A549 (cell line): Measurements from ENCODE around the gene MAGEA11. TPM values are rescaled to one million over a fixed set of nuclear protein-coding genes. Genes with fewer than 3 reads are reported as not detected.
"Not testable (repeated sequence)": the region's sequence is repeated elsewhere in the genome, so short reads cannot be mapped to it uniquely, and the experiment has no call there.

Experiments
- ATAC-seq, 2 experiments: fragments of 200-7000 bp in 1 of 2; fragments of >200 bp in 1 of 2; cut with Nextera tagmentation in 1 of 2; cut with Tn5 transposase in 1 of 2; 3 replicates each; pipeline versions ENCODE4 v1.8.0 to v1.9.1; 2018 to 2020; ENCODE audit warnings: mild to moderate bottlenecking in 1 of 2, moderate library complexity in 1 of 2
- CTCF ChIA-PET: fragments of 300-600 bp; sonication (Branson Sonifier 250); formaldehyde crosslinking; extraction: SDS; loops from one replicate; lab custom pipeline; 2021; ENCODE audit warnings: antibody characterized with exemption, inconsistent platforms; lab: Yijun Ruan, JAX
- POLR2A ChIA-PET: fragments of 350-600 bp; formaldehyde crosslinking; extraction: SDS; loops from one replicate; lab custom pipeline; 2021; ENCODE audit warnings: antibody characterized with exemption, inconsistent platforms; lab: Yijun Ruan, JAX
- DNase-seq, 2 experiments: peaks; one replicate each; pipeline versions ENCODE4 v3.0.0 to v3.0.0-alpha.2; 2011 to 2016; ENCODE audit warnings: low read depth in 1 of 2, low spot score in 1 of 2
- FAIRE-seq: peaks from 2 replicates; lab custom pipeline; 2011; peaks lifted over from hg19 to GRCh38; lab: Jason Lieb, UNC
- H3K27ac ChIP-seq, 2 experiments: fragments of >200 bp; sonication (Bioruptor Twin); formaldehyde crosslinking; 3 replicates each; pipeline ENCODE4 v1.5.1; 2016 to 2017
- H3K4me1 ChIP-seq: fragments of >200 bp; sonication (Bioruptor Twin); formaldehyde crosslinking; 3 replicates; pipeline ENCODE4 v1.6.1; 2016
- H3K4me2 ChIP-seq: fragments of >200 bp; sonication (Bioruptor Twin); formaldehyde crosslinking; 3 replicates; pipeline ENCODE4 v1.6.1; 2016
- H3K4me3 ChIP-seq: fragments of >200 bp; sonication (Bioruptor Twin); formaldehyde crosslinking; 3 replicates; pipeline ENCODE4 v1.5.1; 2016
- H3K9me3 ChIP-seq: fragments of >200 bp; sonication (Bioruptor Twin); formaldehyde crosslinking; 3 replicates; pipeline ENCODE4 v1.6.1; 2016
- EHF ChIP-seq: fragments of 250-450 bp; sonication (Bioruptor Pico); IDR thresholded peaks from 2 replicates; pipeline ENCODE4 v1.5.0; 2020; ENCODE audit warnings: mild to moderate bottlenecking
- HEYL ChIP-seq: fragments of 250-450 bp; sonication (Bioruptor Pico); IDR thresholded peaks from 2 replicates; pipeline ENCODE4 v1.8.0; 2021; ENCODE audit warnings: mild to moderate bottlenecking, moderate library complexity
- HOXA7 ChIP-seq: fragments of 250-450 bp; sonication (Bioruptor Pico); IDR thresholded peaks from 2 replicates; pipeline ENCODE4 v1.5.0; 2020; ENCODE audit warnings: mild to moderate bottlenecking, moderate library complexity
- JUN ChIP-seq, 2 experiments: fragments of >200 bp; sonication (Bioruptor Twin); formaldehyde crosslinking; IDR thresholded peaks; 2 replicates in 1 of 2; 3 replicates in 1 of 2; pipeline ENCODE4 v1.6.1; 2016 to 2017
- KDM5A ChIP-seq: fragments of 200-600 bp; sonication (generic); IDR thresholded peaks from 2 replicates; pipeline ENCODE4 v1.6.1; 2016; ENCODE audit warnings: antibody characterized with exemption, mild to moderate bottlenecking
- NPAS2 ChIP-seq: fragments of 250-450 bp; sonication (Bioruptor Pico); IDR thresholded peaks from 2 replicates; pipeline ENCODE4 v1.8.0; 2022; ENCODE audit warnings: mild to moderate bottlenecking, moderate library complexity, borderline replicate concordance
- NR3C1 ChIP-seq: fragments of >200 bp; sonication (Bioruptor Twin); formaldehyde crosslinking; IDR thresholded peaks from 3 replicates; pipeline ENCODE4 v1.6.1; 2017
- POLR2A ChIP-seq: IDR thresholded peaks from 2 replicates; pipeline ENCODE4 v1.6.1; 2012; ENCODE audit warnings: mild to moderate bottlenecking, low read length
- POLR2AphosphoS2 ChIP-seq: conservative IDR thresholded peaks from 2 replicates; pipeline ENCODE4 v1.6.1; 2012; ENCODE audit warnings: low read length, improper control_type of control experiment, inconsistent platforms
- RNF2 ChIP-seq: fragments of 200-600 bp; sonication (generic); IDR thresholded peaks from 2 replicates; pipeline ENCODE4 v1.6.1; 2016; ENCODE audit warnings: low read depth, mild to moderate bottlenecking, antibody characterized with exemption, moderate library complexity, borderline replicate concordance
- SREBF2 ChIP-seq: fragments of 450-650 bp; IDR thresholded peaks from 2 replicates; pipeline ENCODE4 v1.6.1; 2014; ENCODE audit warnings: mild to moderate bottlenecking, moderate library complexity
- ZSCAN20 ChIP-seq: fragments of 250-450 bp; sonication (Bioruptor Pico); IDR thresholded peaks from 2 replicates; pipeline ENCODE4 v1.8.0; 2022; ENCODE audit warnings: mild to moderate bottlenecking, moderate library complexity
- WGBS: methylation state at CpG from one replicate; pipeline ENCODE4 v1.1.6; 2017; ENCODE audit errors: missing lambda C conversion rate; 5-methylcytosine and 5-hydroxymethylcytosine counted together
- polyA plus RNA-seq, 4 experiments: library from polyadenylated mRNA; depleted of rRNA in 3 of 4; stranded (reverse); fragments of >200 nt; fragmentation: RNase III in 1 of 4; extraction: RNeasy Plus Mini Kit Qiagen cat#74134 plus additional on column Dnase treatment in 1 of 4; gene quantifications; 2 replicates in 3 of 4; 3 replicates in 1 of 4; pipeline ENCODE4 v1.2.3, GENCODE V29; 2011 to 2017
- TF ChIP-seq, protein P1 (sequence below): fragments of >200 bp; sonication (Bioruptor Twin); formaldehyde crosslinking; IDR thresholded peaks from 3 replicates; pipeline ENCODE4 v1.6.1; 2016
- TF ChIP-seq, protein P2 (sequence below): IDR thresholded peaks from 2 replicates; pipeline ENCODE4 v1.6.1; 2012
- TF ChIP-seq, protein P3 (sequence below): fragments of 250-450 bp; sonication (Bioruptor Pico); IDR thresholded peaks from 2 replicates; pipeline ENCODE4 v1.5.0; 2021; ENCODE audit warnings: mild to moderate bottlenecking, moderate library complexity, borderline replicate concordance
- TF ChIP-seq, protein P4 (sequence below): fragments of 250-450 bp; sonication (Bioruptor Pico); IDR thresholded peaks from 2 replicates; pipeline ENCODE4 v1.5.0; 2020; ENCODE audit warnings: low read depth, mild to moderate bottlenecking, moderate library complexity
- TF ChIP-seq, protein P5 (sequence below): fragments of 200-600 bp; sonication (generic); IDR thresholded peaks from 2 replicates; pipeline ENCODE4 v1.6.1; 2016; ENCODE audit warnings: antibody characterized with exemption, mild to moderate bottlenecking, moderate library complexity
- TF ChIP-seq, protein P6 (sequence below): fragments of 450-650 bp; IDR thresholded peaks from 2 replicates; pipeline ENCODE4 v1.6.1; 2014; ENCODE audit warnings: antibody characterized with exemption

MAGEA11 gene
- polyA plus RNA-seq, 2 of the 4 experiments (the other 2 are of a cell fraction): not detected

DNA sequence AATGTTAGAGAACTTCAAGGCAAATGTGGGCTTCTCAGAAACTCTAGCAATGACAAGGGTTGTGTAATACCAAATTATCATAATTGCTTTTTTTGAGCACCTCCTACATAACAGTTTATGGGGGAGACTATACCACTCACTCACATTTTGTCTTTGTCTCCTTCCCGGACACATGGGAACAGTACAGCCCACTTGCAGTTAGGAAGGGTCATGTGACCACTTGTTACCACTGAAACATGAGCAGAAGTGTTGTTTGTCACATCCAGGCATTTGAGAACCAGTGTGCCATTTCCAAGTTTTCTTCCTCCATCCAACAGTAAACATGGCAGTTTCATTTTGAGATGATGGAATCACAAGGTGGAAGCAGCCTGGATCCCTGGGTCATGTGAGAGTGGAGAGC, 6.9 kb downstream of the MAGEA11 start:
- POLR2A ChIA-PET: no interaction called here
- H3K4me1 ChIP-seq: no peaks in the 10 kb centered on the region
- no peak overlapping the region for H3K4me2 ChIP-seq
- no peak overlapping the region for H3K4me3 ChIP-seq
- peak; percentile 88 for FAIRE-seq
- no peak for ATAC-seq
- TF ChIP-seq EHF (CRISPR knock-in tag) (no peak), POLR2A (no peak), POLR2AphosphoS2 (no peak), NR3C1 (no peak), HEYL (CRISPR knock-in tag) (no peak), JUN (IDR thresholded peaks at IDR 0.05) (no peak), SREBF2 (no peak), KDM5A (no peak), NPAS2 (CRISPR knock-in tag) (no peak), RNF2 (no peak), HOXA7 (no peak)
- TF ChIP-seq, protein P1, sequence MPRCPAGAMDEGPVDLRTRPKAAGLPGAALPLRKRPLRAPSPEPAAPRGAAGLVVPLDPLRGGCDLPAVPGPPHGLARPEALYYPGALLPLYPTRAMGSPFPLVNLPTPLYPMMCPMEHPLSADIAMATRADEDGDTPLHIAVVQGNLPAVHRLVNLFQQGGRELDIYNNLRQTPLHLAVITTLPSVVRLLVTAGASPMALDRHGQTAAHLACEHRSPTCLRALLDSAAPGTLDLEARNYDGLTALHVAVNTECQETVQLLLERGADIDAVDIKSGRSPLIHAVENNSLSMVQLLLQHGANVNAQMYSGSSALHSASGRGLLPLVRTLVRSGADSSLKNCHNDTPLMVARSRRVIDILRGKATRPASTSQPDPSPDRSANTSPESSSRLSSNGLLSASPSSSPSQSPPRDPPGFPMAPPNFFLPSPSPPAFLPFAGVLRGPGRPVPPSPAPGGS: no peak
- TF ChIP-seq, protein P2, sequence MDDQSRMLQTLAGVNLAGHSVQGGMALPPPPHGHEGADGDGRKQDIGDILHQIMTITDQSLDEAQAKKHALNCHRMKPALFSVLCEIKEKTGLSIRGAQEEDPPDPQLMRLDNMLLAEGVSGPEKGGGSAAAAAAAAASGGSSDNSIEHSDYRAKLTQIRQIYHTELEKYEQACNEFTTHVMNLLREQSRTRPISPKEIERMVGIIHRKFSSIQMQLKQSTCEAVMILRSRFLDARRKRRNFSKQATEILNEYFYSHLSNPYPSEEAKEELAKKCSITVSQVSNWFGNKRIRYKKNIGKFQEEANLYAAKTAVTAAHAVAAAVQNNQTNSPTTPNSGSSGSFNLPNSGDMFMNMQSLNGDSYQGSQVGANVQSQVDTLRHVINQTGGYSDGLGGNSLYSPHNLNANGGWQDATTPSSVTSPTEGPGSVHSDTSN: no peak
- TF ChIP-seq, protein P3, sequence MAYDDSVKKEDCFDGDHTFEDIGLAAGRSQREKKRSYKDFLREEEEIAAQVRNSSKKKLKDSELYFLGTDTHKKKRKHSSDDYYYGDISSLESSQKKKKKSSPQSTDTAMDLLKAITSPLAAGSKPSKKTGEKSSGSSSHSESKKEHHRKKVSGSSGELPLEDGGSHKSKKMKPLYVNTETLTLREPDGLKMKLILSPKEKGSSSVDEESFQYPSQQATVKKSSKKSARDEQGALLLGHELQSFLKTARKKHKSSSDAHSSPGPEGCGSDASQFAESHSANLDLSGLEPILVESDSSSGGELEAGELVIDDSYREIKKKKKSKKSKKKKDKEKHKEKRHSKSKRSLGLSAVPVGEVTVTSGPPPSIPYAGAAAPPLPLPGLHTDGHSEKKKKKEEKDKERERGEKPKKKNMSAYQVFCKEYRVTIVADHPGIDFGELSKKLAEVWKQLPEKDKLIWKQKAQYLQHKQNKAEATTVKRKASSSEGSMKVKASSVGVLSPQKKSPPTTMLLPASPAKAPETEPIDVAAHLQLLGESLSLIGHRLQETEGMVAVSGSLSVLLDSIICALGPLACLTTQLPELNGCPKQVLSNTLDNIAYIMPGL (CRISPR knock-in tag): no peak
- TF ChIP-seq, protein P4, sequence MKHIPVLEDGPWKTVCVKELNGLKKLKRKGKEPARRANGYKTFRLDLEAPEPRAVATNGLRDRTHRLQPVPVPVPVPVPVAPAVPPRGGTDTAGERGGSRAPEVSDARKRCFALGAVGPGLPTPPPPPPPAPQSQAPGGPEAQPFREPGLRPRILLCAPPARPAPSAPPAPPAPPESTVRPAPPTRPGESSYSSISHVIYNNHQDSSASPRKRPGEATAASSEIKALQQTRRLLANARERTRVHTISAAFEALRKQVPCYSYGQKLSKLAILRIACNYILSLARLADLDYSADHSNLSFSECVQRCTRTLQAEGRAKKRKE: no peak
- TF ChIP-seq, protein P5, sequence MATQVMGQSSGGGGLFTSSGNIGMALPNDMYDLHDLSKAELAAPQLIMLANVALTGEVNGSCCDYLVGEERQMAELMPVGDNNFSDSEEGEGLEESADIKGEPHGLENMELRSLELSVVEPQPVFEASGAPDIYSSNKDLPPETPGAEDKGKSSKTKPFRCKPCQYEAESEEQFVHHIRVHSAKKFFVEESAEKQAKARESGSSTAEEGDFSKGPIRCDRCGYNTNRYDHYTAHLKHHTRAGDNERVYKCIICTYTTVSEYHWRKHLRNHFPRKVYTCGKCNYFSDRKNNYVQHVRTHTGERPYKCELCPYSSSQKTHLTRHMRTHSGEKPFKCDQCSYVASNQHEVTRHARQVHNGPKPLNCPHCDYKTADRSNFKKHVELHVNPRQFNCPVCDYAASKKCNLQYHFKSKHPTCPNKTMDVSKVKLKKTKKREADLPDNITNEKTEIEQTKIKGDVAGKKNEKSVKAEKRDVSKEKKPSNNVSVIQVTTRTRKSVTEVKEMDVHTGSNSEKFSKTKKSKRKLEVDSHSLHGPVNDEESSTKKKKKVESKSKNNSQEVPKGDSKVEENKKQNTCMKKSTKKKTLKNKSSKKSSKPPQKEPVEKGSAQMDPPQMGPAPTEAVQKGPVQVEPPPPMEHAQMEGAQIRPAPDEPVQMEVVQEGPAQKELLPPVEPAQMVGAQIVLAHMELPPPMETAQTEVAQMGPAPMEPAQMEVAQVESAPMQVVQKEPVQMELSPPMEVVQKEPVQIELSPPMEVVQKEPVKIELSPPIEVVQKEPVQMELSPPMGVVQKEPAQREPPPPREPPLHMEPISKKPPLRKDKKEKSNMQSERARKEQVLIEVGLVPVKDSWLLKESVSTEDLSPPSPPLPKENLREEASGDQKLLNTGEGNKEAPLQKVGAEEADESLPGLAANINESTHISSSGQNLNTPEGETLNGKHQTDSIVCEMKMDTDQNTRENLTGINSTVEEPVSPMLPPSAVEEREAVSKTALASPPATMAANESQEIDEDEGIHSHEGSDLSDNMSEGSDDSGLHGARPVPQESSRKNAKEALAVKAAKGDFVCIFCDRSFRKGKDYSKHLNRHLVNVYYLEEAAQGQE: no peak
- TF ChIP-seq, all 56 proteins: peak for 0
- CTCF ChIA-PET: no interaction called here
- Histone ChIP-seq H3K27ac (no peak overlapping the region), H3K9me3 (no peaks in the 10 kb centered on the region)
- no peak for DNase-seq
- WGBS: 0% methylated on average over 1 of the region's 1 CpG

DNA sequence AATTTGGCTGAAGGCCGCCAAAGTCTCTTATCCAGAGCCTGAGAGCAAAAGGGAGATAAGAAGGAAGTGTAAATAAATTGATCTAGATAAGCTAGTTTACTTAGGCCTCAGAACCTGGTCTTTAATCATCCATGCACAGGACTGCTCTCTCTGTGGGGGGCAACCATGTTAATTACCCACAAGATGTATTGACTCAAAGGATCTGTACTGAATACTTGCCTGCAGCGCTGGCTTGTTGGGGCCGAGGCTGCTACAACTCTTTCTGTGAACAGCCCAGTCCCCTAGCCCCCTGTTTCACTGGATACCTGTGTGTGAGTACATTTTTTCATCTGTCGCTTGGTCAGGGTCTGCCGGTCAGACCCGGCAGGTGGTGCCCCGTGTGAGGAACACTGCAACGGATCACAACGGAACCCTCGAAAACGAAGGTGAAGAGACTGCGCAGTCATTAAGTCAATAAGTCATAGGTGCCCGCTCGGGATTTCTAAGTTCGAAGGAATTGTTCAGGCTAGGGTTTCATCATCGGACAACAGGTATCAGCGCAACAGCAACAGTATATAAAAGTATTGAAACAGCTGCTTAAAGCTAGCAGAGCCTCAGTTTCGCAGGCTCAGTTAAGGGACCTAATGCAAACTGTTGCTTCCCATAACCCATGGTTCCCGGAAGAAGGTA, 8.3 kb downstream of the MAGEA11 start:
- POLR2A ChIA-PET: no interaction called here

DNA sequence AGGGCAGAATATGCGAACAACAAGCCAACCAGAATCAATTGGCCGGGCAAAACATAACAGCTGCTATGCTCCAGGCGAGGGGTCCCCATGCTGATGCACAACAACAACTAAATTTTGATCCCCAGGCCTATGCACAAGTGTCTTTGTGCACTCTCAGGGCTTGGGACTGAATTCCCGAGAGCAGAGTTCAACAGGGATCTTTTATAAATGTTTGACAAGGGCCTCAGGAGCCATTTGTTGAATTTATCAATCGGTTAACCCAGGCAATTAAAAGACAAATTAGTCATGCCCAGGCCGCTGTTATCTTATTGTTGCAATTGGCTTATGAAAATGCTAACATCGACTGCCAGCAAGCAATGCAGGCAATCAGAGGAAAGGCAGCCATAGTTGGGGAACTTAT, 9.4 kb downstream of the MAGEA11 start:
- FAIRE-seq, POLR2A ChIA-PET, CTCF ChIA-PET, ATAC-seq, H3K9me3 ChIP-seq, H3K4me1 ChIP-seq, H3K4me3 ChIP-seq, H3K27ac ChIP-seq, H3K4me2 ChIP-seq, DNase-seq: not testable (repeated sequence)
- WGBS: 27% methylated on average over 7 of the region's 7 CpGs

More for the DNA sequence above, 8.3 kb downstream of the MAGEA11 start:
- DNase-seq: no peak
- no peak for FAIRE-seq
- CTCF ChIA-PET: no interaction called here
- Histone ChIP-seq H3K4me2 (no peak overlapping the region), H3K27ac (no peak overlapping the region), H3K9me3 (no peaks in the 10 kb centered on the region), H3K4me3 (no peak overlapping the region), H3K4me1 (no peaks in the 10 kb centered on the region)
- no peak for ATAC-seq
- 64% methylated on average over 18 of the region's 19 CpGs for WGBS
- no peak for TF ChIP-seq ZSCAN20 (CRISPR knock-in tag)
- TF ChIP-seq, protein P6, sequence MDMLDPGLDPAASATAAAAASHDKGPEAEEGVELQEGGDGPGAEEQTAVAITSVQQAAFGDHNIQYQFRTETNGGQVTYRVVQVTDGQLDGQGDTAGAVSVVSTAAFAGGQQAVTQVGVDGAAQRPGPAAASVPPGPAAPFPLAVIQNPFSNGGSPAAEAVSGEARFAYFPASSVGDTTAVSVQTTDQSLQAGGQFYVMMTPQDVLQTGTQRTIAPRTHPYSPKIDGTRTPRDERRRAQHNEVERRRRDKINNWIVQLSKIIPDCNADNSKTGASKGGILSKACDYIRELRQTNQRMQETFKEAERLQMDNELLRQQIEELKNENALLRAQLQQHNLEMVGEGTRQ: no peak
